HG03103 (cell line): ENCODE results near the gene TFB2M.
A peak's percentile ranks its signal among the peaks of the same experiment; 100 is the strongest.

Source experiments
- ATAC-seq: cut with Tn5 transposase; IDR thresholded peaks from one replicate; pipeline ENCODE4 v1.9.1; 2021; ENCODE audit warnings: low read depth; ENCODE audit not compliant: unreplicated experiment

The TFB2M gene

GRCh38 chr1:246517391-246517790, 48.7 kb downstream of the TFB2M start:
- ATAC-seq = no peak

- no peak for ATAC-seq
Observed at GRCh38 chr1:246516126-246516525, 49.9 kb downstream of the TFB2M start.

GRCh38 chr1:246515390-246516005, 50.6 kb downstream of the TFB2M start:
- no peak for ATAC-seq

GRCh38 chr1:246513619-246514343, 52.3 kb downstream of the TFB2M start:
- no peak for ATAC-seq

GRCh38 chr1:246513041-246513440, 53.0 kb downstream of the TFB2M start:
- ATAC-seq = no peak

- no peak for ATAC-seq
Observed at GRCh38 chr1:246512635-246513034, 53.4 kb downstream of the TFB2M start.

- ATAC-seq = no peak
Observed at GRCh38 chr1:246512230-246512629, 53.8 kb downstream of the TFB2M start.

GRCh38 chr1:246511203-246511602, 54.9 kb downstream of the TFB2M start:
- ATAC-seq = no peak

- ATAC-seq = no peak
Observed at GRCh38 chr1:246510147-246511030, 55.7 kb downstream of the TFB2M start.

- ATAC-seq = no peak
Observed at GRCh38 chr1:246508897-246509688, 57.0 kb downstream of the TFB2M start.

GRCh38 chr1:246506674-246507481, 59.2 kb downstream of the TFB2M start, which contains the start of gene SMYD3:
SMYD3 (minus strand) TSS chr1:246507279.
- ATAC-seq = peak; percentile 87

- ATAC-seq = peak; percentile 6
Observed at GRCh38 chr1:246506367-246506673, 59.7 kb downstream of the TFB2M start.

GRCh38 chr1:246503341-246503740, 62.7 kb downstream of the TFB2M start:
- ATAC-seq = no peak

- peak; percentile 69 for ATAC-seq
Observed at GRCh38 chr1:246497331-246497915, 68.6 kb downstream of the TFB2M start.

GRCh38 chr1:246492611-246493245, 73.3 kb downstream of the TFB2M start:
- ATAC-seq = no peak

- ATAC-seq = no peak
Observed at GRCh38 chr1:246491551-246492053, 74.5 kb downstream of the TFB2M start.
